Activated CD4-positive, alpha-beta T cell treated with anti-CD3 and anti-CD28 coated beads for 24 hours (primary cell): Measurements from ENCODE around the gene KRTAP12-2.
"Not testable (repeated sequence)": the region's sequence is repeated elsewhere in the genome, so short reads cannot be mapped to it uniquely, and the experiment has no call there.

Experiments
- DNase-seq, 2 donors: peaks; one replicate each; pipeline ENCODE4 v3.0.0-alpha.2; 2020; ENCODE audit warnings: low read depth in 2 of 2

The KRTAP12-2 gene

DNA sequence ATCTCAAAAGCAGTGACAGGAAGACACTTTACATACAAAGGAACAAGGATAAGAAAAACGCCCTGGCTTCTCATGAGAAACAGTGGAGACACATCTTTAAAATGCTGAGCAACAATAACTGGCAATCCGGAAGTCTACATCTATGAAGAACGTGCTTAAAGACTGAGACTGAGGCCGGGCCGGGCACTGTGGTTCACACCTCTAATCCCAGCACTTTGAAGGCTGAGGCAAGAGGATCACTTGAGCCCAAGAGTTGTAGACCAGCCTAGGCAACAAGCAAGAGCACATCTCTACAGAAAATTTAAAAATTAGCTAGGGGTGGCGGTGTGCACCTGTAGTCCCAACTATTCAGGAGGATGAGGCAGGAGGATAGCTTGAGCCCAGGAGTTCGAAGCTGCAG is 17.4 kb upstream of the KRTAP12-2 start:
- DNase-seq, result no peak

DNA sequence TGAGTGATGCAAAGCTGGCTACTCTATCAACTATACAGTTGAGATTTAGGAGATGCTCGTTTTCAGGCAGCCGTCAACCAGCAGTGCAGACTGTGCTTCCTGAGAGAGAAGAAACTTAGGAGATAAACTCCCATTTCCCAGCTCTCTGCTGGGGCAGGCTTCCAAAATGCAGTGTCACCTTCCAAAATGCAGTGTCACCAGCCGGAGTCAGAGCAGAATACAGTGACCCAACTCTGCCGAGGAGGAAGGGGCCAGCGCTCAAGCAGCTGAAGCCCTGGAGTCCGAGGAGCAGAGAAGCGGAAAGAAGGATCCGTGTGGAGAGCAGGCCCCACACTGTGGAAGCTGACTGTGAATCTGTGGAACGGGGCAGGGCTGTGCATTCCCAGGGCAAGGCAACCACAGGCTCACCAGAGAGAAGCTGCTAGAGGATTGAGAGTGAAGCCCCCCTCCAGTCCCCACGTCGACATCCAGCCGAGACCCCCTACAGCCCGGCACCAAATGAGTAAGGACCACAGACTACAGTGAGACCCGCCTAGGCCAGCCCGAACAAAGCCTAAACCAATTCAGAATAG is 15.9 kb upstream of the KRTAP12-2 start:
- DNase-seq, result no peak

DNA sequence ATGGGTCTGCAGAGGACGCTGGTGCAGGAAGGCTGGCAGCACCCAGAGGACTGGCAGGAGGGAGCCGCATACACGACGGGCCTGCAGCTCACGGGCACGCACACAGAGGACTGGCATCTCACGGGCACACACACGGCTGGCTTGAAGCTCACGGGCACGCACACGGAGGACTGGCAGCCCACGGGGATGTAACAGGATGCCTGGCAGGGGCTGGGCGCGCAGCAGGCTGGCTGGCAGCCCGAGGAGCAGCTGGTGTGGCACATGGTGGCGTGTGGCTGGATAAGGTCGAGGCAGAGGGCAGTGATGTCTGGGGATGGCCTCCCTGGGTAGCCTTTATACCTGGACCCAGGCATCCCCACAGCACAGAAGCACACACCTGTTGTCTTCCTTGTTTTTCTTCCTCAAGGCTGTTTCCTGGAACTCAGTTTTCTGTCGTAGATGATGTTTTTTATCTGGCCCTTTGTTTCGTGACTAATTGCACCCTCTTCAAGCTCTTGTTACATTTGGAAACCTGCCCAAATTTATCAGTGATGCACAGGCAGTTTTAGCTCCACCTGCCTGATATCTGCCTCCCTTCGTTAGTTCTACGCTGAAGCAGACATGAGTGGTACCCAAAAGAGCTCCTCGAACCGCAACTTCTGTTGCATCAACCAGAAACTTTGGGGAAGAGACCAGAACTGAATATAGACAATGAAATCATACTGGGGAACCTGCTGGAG is 15.3 kb upstream of the KRTAP12-2 start, which contains the start of gene KRTAP12-1:
KRTAP12-1 (minus strand) TSS at position 303 of the 719 bp plus-strand sequence; CDS start at position 263, 40 bp downstream.
- no peak for DNase-seq

DNA sequence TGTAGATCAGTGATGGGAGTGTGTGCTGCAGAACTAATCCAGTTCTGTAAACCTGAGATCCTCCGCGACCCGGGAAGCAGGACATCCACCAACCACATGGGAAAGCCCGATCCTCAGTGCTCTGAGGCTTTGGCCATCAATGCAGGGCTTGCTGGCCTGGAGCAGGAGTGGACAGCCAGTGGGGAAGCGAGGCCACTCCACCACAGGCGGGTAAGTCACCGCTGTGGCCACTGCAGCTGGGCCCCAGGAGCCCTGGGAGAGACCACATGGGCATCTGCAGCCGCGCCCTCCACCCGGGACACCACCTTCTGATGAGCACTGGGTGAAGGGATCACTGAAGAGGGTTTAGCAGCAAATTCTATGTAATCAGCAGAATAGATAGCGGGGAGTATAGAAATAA is 14.4 kb upstream of the KRTAP12-2 start:
- no peak for DNase-seq

DNA sequence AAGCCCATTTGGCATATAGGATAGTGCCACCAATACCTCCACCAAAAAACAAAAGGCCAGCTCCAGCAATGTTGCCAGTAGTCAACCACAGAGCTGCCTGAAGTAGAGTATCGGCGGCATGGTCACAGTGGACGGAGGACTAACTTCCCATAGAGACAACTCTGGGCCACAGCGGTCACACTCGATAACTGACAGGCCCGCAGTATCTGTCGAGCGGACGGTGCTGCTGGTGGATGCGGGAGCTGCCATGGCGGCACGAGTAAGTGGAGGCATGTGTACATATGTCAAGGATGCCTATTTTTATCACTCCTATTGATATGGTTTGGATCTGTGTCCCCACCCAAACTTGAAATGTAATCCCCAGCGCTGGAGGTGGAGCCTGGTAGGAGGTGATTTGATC is 11.2 kb upstream of the KRTAP12-2 start:
- DNase-seq, result no peak

DNA sequence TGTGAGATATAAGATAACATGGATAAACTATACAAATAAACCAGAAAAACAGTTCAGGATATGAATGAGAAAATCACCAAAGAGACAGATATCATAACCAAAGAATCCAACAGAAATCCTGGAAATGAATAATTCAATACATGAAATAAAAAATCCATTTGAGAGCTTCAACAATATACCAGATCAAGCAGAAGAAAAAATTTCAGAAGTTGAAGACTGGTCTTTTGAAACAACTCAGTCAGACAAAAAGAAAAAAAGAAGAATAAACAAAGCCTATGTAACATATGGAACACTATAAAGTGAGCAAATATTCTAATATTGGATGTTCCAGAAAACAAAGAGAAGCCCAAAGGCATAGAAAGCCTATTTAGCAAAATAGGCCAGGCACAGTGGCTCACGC is 5.2 kb upstream of the KRTAP12-2 start:
- DNase-seq, result no peak

DNA sequence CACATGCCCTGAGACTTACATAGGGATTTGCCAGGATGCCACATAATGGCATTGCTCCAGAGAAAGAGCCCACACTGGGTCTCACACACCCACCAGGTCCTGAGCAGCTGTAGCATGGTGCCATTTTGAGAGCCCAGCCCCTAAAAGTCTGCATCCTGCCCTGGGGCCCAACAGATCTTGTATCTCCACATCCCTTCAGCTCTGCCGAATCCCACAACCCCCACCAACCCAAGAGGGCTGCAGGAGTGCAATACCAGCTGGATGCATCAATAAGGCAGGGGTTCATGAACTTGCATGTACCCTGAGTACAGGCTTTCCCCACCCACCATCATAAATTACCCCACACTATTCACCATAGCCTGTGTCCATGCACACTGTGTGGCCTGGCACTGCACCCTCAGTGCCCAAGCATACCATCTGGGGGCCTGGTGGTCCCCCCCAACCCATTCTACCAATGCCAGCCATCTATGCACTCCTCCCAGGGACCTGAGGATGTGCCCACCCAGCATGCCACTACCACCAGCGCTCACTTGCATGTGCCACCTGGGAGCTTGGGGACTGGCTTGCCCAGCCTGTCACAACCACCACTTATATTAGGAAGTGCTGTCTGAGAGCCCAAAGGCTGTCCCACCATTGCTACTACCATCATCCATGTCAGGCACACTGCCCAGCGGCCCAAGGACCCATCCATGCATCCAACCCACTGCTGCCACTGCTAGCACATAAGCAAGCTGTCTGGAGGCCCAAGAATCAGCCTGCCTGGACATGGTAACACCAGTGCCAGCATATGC is 4.1 kb upstream of the KRTAP12-2 start:
- DNase-seq, result no peak

DNA sequence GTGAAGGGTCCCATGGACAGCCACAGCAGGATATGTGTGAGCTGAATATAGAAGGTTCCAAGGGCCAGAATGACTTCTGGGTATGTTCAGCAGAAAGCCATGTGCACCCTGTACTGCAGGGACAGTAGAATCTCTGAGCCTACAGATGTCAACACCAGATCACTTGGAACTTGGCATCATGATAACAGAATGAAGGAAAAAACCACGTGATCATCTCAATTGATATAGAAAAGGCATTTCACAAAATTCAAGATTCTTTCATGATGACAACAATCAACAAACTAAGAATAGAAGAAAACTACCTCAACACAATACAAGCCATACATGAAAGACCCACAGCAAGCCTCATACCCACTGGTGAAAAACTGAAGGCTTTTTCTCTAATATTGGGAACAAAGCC is 885 bp upstream of the KRTAP12-2 start:
- no peak for DNase-seq

DNA sequence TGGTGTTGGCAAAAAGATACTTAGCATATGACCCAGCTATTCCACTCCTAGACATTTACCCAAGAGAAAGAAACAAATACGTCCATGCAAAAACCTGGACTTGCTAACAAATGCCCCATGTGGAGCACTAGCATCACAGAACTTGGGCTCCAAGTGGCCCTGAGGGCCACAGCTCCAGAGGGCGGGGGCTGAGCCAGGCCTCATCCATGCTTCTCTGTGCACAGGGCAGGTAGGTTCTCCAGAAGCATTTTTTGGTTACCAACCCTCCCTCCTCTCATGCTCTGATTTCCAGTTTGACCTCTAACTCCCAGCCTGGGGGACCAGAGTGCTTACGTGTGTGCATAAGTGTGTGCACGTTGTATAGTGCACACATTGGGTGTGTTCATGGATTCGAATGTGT is 2.0 kb downstream of the KRTAP12-2 start:
- no peak for DNase-seq

DNA sequence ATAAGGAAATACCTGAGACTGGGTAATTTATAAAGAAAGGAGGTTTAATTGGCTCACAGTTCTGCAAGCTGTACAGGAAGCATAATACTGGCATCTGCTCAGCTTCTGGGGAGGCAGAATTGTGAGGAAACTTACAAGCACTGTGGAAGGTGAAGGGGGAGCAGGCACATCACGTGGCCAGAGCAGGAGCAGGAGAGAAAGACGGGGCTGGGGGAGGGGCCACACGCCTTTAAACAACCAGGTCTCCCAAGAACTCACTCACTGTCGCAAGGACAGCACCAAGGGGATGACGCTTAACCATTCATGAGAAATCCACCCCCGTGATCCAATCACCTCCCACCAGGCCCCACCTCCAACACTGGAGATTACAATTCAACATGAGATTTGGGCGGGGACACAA is 5.2 kb downstream of the KRTAP12-2 start:
- not testable (repeated sequence) for DNase-seq

DNA sequence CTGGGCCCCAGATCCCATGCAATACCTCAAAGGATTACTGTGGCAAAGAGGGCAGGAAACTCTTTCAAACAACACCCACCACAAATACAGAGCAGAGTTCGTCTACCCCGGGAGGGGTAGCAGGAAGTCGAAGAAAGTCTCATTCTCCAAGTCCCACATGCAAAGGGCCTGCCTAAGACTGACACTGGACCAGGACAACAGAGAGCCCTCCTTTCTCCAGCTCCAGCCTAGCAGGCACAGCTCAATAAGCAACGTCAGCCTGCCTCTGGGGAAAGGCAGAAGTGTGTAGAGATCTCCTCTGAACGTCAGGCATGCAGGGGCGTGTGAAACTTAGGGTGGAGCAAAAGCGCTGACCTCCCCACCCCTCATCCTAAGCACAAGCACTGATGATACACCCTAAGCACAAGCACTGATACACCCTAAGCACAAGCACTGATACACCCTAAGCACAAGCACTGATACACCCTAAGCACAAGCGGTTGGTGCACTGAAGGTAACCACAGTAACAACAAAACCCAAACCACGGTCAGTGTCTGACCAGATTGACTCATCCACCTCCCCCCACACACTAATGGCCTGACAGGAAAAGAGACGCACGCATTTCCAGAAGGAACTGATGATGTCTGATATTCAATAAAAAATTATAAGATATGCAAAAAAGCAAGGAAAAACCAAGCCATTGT is 7.7 kb downstream of the KRTAP12-2 start:
- DNase-seq, result no peak

DNA sequence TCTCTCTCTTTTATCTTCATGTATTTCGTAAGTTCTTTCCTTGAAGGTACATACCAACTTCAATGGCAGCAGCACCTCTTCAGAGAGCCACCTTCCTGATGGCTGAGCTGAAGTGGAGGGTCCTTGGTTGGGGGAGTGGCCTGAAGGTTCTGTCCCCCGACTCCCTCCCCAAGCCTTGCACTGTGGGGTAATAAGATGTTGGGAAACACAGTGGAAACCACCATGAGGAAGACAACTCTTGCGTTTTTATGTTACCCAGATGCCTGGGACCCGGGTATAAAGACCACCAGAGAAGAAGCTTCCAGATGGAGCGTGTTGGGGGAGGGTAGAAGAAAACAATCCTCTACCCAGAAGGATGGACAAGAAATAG is 8.2 kb downstream of the KRTAP12-2 start:
- no peak for DNase-seq

DNA sequence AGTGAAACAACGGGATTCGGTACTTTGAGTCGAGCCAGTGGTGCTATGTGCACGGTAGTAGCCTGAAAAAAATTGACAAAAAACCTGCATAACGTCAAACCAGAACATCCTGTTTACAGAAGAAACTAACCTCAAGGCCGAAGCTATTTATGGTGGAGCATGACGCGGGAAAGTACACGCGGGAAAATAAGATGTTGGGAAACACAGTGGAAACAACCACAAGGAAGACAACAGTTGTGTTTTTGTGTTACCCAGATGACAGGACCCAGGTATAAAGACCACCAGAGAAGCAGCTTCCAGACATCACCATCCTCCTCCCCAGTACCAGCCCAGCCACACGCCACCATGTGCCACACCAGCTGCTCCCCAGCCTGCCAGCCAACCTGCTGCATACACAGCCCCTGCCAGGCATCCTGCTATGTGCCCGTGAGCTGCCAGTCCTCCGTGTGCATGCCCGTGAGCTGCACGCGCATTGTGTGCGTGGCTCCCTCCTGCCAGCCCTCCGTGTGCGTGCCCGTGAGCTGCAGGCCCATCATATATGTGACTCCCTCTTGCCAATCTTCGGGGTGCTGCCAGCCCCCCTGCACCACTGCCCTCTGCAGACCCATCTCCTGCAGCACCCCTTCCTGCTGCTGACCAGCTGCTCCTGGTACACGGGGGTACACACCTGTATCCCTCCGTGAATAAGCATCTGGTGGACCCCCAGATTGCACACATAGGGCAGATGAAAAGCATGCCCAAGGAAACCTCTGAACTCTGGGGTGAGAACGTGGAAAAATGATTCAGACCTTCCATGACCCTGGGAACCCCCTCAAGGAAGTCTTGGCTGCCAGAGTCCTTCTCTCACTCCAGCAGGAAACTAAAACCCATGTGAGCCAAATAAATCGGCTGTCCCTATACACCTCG is 8.8 kb downstream of the KRTAP12-2 start, which contains the start of gene KRTAP12-3:
KRTAP12-3 (plus strand) TSS at position 298 of the 906 bp plus-strand sequence; CDS start at position 346, 48 bp downstream.
- DNase-seq, result no peak

DNA sequence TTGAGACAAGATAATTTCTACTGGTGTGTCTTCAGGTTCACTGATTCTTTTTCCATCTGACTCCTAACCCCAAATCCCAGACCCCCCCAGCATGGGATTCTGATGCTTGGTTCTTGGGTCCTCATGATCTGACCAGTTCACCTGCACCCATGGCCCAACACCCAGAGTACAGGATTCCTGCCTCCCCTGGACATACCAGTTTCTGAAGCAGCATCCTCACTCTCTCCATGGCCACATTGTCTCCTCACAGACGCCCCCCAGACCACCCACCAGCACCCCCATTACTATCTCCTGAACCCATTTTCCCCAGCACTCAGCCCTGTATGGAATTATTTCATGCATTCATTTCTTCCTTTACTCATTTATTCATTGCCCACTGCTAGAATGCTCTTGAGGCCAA is 9.9 kb downstream of the KRTAP12-2 start:
- DNase-seq, result no peak

DNA sequence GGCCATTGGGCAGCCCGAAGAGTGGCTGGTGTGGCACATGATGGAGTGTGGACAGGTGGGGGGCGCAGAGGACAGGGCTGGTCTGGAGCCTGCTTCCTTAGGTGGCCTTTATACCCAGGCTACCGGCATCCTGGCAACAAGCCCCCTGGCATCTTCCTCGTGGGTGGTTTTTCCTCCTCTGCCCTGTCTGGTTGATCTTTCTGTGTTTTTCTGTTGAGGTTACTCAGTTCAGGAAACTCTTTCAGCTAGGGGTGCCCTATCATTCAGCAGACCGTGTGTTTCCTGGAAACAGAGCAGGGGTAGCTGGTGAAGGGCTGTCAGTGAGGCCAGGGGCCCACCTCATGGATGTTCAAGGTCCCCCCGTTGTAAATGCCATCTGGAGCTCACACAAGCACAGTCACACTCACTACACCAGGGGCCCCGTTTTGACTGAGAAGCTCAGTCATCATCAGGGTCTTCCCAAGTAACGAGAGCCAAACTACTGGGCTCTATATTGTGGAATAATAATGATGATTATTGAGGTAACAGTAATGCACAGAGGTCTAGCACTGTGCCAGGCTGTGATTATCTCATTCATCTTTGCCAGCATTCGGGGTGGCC is 12.1 kb downstream of the KRTAP12-2 start, which contains the start of gene KRTAP12-4:
KRTAP12-4 (minus strand) TSS at position 84 of the 600 bp plus-strand sequence; CDS start at position 39, 45 bp downstream.
- no peak for DNase-seq

DNA sequence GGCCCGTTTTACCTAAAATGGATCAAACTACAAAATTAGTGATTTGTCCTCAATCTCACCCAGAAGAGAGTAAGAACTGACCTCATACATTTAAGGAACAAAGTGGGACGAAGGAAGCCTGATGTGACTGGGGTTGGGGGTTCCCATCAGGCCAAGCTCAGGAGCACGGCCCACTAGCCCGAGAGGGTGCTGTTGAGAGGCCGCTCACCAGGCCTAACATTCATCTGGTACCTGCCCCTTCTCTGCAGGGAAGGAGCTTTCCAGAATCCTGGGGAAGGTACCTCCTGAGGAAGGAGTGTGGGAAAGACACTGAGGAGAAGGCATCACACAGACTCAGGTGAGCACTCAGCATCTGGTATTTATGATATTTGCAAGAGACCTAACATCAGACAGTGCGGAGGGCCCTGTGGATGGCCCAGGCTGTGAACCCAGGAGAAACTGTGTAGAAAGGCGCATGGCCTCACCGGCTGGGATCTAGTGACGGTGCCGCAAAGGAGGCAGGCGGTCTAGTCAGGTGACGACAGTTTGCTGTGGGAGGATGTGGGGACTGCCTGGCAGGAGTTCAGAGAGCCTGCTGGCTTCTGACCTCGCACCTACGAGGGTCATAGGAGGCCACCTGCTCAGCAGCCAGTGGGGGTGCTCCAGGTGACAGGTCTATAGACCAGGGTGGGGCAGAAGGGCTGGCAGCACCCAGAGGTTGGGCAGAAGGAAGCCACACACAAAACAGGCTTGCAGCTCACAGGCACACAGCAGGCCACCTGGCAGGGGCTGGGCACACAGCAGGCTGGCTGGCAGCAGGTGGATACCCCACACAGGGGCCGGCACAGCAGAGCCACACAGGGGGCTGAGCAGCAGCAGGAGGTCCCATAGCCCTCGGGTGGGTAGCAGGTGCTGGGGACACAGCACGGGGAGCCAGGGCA is 12.8 kb downstream of the KRTAP12-2 start:
- no peak for DNase-seq

DNA sequence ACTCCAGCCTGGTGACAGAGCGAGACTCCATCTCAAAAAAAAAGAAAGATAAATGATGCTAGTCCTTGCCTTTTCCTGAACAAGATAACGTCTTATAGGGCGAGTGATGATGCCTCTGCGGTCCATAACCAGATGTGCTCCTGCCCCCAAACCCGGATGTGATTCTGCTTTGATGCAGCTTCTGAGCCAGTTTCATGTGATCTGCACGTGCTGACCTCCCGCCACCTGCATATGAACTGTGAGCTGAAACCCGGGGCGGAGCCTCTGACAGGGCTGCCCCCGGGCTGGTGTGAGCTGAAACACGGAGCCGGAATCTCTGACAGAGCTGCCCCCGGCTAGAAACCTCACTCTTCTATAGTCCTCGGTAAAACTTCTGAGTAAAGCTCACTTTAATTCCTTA is 13.6 kb downstream of the KRTAP12-2 start:
- no peak for DNase-seq

DNA sequence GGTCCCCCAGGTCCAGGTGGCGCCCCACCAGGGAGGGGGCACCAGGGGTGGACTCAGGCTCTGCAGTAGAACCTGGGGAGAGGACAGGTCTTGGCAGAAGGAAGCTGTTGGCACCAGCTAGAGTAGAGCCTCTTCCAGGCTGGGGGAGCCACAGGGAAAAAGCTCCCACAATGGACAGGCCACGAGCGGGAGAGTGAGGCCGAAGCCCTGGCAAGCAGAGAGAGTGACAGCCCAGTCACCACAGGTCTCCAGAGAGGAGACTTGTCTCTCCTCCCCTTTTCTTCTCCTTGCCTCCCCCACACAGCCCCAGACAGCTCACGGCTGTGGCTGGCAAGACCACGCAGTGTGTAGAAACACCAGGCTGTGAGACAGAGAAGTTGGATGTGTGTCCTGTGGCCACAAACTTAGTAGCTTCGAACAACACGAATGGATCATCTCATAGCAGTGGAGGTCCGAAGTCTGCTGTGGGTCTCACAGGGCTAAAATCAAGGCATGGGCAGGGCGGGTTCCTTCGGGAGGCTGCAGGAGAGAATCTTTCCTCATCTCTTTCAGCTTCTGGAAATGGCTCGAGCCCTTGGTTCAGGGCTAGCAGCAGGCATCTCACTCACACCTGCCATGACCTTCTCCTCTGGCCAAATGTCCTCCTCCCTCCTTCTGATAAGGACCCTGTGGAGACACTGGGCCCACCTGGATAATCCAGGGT is 15.6 kb downstream of the KRTAP12-2 start:
- no peak for DNase-seq
